Psoas muscle (tissue), 8 donors: ENCODE results near the gene PLD3. TPM values are rescaled to one million over a fixed set of nuclear protein-coding genes. Genes with fewer than 3 reads are reported as not detected.
A peak's percentile ranks its signal among the peaks of the same experiment; 100 is the strongest.

Experiments
- ATAC-seq, 4 donors: fragments of 200-7000 bp; cut with Tn5 transposase; one replicate each; pipeline ENCODE4 v1.9.1; 2020; ENCODE audit warnings: moderate library complexity in 3 of 4, mild to moderate bottlenecking in 2 of 4
- DNase-seq, 2 donors: peaks; one replicate each; pipeline ENCODE4 v3.0.0-alpha.2; 2020
- H3K27ac ChIP-seq: fragments of 200-600 bp; one replicate; pipeline ENCODE4 v1.8.0; 2022
- H3K27me3 ChIP-seq, 3 donors: fragments of 200-600 bp in 1 of 3; one replicate each; pipeline versions ENCODE4 v1.6.1 to v1.8.0; 2013 to 2022; ENCODE audit warnings: low read length in 2 of 3, mild to moderate bottlenecking in 2 of 3, moderate library complexity in 1 of 3; ENCODE audit not compliant: insufficient read depth in 3 of 3
- H3K36me3 ChIP-seq, 2 donors: fragments of 200-600 bp in 1 of 2; one replicate each; pipeline versions ENCODE4 v1.6.1 to v1.8.0; 2013 to 2022; ENCODE audit warnings: low read depth in 1 of 2, mild to moderate bottlenecking in 1 of 2, moderate library complexity in 1 of 2; ENCODE audit not compliant: insufficient read depth in 1 of 2
- H3K4me1 ChIP-seq: fragments of 200-600 bp; one replicate; pipeline ENCODE4 v1.8.0; 2022
- H3K4me3 ChIP-seq: fragments of 200-600 bp; one replicate; pipeline ENCODE4 v1.8.0; 2022; ENCODE audit warnings: mild to moderate bottlenecking
- H3K9me3 ChIP-seq: fragments of 200-600 bp; one replicate; pipeline ENCODE4 v1.8.0; 2022
- CTCF ChIP-seq: fragments of 200-600 bp; IDR thresholded peaks from one replicate; pipeline ENCODE4 v1.8.0; 2022; ENCODE audit warnings: antibody characterized with exemption
- WGBS, 3 donors: extraction: QIAGEN DNeasy Blood & Tissue Kit; methylation state at CpG; one replicate each; pipeline versions ENCODE4 v1.1.6 to v1.1.7; 2013; 5-methylcytosine and 5-hydroxymethylcytosine counted together
- intact Hi-C, 2 donors: fragments of 100-400 bp; cut with DNase I; formaldehyde crosslinking; loops; one replicate each; pipeline versions ENCODE4 v1.11.0 to v1.14.2; 2022
- long read RNA-seq, 2 donors: library from polyadenylated mRNA; unstranded; transcript quantifications; one replicate each; pipeline ENCODE4 v2.0.0, GENCODE V29; 2021
- polyA plus RNA-seq, 3 donors: library from polyadenylated mRNA; stranded (reverse); fragments of 200-250 nt; gene quantifications; one replicate each; pipeline ENCODE4 v1.2.3, GENCODE V29; 2013
- total RNA-seq, 4 donors: library from RNA; stranded (reverse); fragmentation: NEBNext Ultra II Directional in 2 of 4; extraction: Animal tissue kit (Norgen Biotek cat#: 25700) in 2 of 4; gene quantifications; one replicate each; pipeline versions ENCODE4 v1.2.1 to v1.2.4, GENCODE V29; 2021 to 2023
- donor health status: healthy with polysubstance abuse.
- donor health status: DM: no; HTN: no; CAD: no; lungs with moderate emphysema.
- donor health status: Bipolar disorder and iron deficiency.
- donor health status: healthy.
- donor health status: DM: yes; HTN: yes; CAD: no.
- donor health status: DM: no; HTN: no; CAD: no.
- donor health status: DM: no; HTN: no; CAD: no.
- donor health status: DM: yes; HTN: yes; CAD: no.

PLD3 gene
- total RNA-seq (100 to 1,000 TPM in 1 of 4 donors, 10 to 100 TPM in 3; 77.8 to 116 (median 85.0) TPM), polyA plus RNA-seq (10 to 100 TPM; 60.2 to 87.3 (median 64.9) TPM)
- long read RNA-seq, donor 1, partial matches to known transcripts: 5 of 28 reads
- long read RNA-seq, donor 1, other reads (novel, unspliced or antisense): 17 of 28 reads
- long read RNA-seq, donor 2, transcript PLD3-207 (13 exons, 2,140 nt): major isoform, 6 of 78 reads
- long read RNA-seq, donor 2, partial matches to known transcripts: 14 of 78 reads
- long read RNA-seq, donor 2, other reads (novel, unspliced or antisense): 55 of 78 reads

GRCh38 chr19:40348125-40348913 lies at the start of gene PLD3, which contains the start of gene C19orf47:
Gene PLD3 (plus strand): TSS chr19:40348695. CDS start chr19:40366484, 17,789 bp downstream.
Gene C19orf47 (minus strand): TSS chr19:40348397. CDS start chr19:40341857, 6,540 bp downstream.
- H3K27ac ChIP-seq: peak within 1 kb of the TSS; percentile 94
- peaks cover 18% of the 10 kb centered on the region for H3K4me1 ChIP-seq
- H3K4me3 ChIP-seq: peak within 1 kb of the TSS; percentile 85
- H3K9me3 ChIP-seq: no peaks in the 10 kb centered on the region
- WGBS, 3 donors: 0% methylated on average over 62 to 77 of the region's 77 CpGs
- DNase-seq (peak; percentile 99 to 100), ATAC-seq (peak; percentile 94 to 98 (median 96))
- no peak for TF ChIP-seq CTCF
- H3K27me3 ChIP-seq: no peaks in the 10 kb centered on the region
- no peaks in the 10 kb centered on the region for H3K36me3 ChIP-seq
- intact Hi-C loops: loop anchor here in 1 of 2 donors (5.0 kb wide), 1 partner anchor 94 kb away; the partner anchor contains the start of gene SERTAD3

GRCh38 chr19:40300668-40301067 lies 47.8 kb upstream of the PLD3 start:
- no peaks in the 10 kb centered on the region for H3K9me3 ChIP-seq
- H3K27me3 ChIP-seq: no peaks in the 10 kb centered on the region
- no peak overlapping the region for H3K4me3 ChIP-seq
- ATAC-seq (no peak), DNase-seq (no peak)
- WGBS, 3 donors: 94 to 95% (median 95%) methylated on average over 4 of the region's 4 CpGs
- no peak overlapping the region for H3K27ac ChIP-seq
- no peaks in the 10 kb centered on the region for H3K36me3 ChIP-seq
- no peak for TF ChIP-seq CTCF
- H3K4me1 ChIP-seq: no peaks in the 10 kb centered on the region
- intact Hi-C loops: loop anchor here (5.0 to 10.0 kb wide), 2 partner anchors 294 to 332 kb away; no protein-coding TSS in a partner anchor

GRCh38 chr19:40302224-40303011 lies 46.1 kb upstream of the PLD3 start:
- intact Hi-C loops: loop anchor here (5.0 to 10.0 kb wide), 2 partner anchors 292 to 330 kb away; no protein-coding TSS in a partner anchor
- no peak for TF ChIP-seq CTCF
- H3K9me3 ChIP-seq: no peaks in the 10 kb centered on the region
- H3K36me3 ChIP-seq: no peaks in the 10 kb centered on the region
- H3K27me3 ChIP-seq: no peaks in the 10 kb centered on the region
- no peak for ATAC-seq
- DNase-seq: no peak
- no peak overlapping the region for H3K4me3 ChIP-seq
- 84 to 87% (median 84%) methylated on average over 6 of the region's 6 CpGs for WGBS, 3 donors
- H3K4me1 ChIP-seq: no peaks in the 10 kb centered on the region
- H3K27ac ChIP-seq: no peak overlapping the region

GRCh38 chr19:40303765-40304164 lies 44.7 kb upstream of the PLD3 start:
- DNase-seq: no peak
- no peaks in the 10 kb centered on the region for H3K4me1 ChIP-seq
- H3K27me3 ChIP-seq: no peaks in the 10 kb centered on the region
- H3K9me3 ChIP-seq: no peaks in the 10 kb centered on the region
- ATAC-seq: no peak
- H3K27ac ChIP-seq: no peak overlapping the region
- H3K36me3 ChIP-seq: no peaks in the 10 kb centered on the region
- 82 to 92% (median 91%) methylated on average over 2 of the region's 2 CpGs for WGBS, 3 donors
- intact Hi-C loops: loop anchor here (2.0 to 10.0 kb wide), 3 partner anchors 291 to 329 kb away; no protein-coding TSS in a partner anchor
- no peak overlapping the region for H3K4me3 ChIP-seq
- no peak for TF ChIP-seq CTCF
